HL-60 (cell line): ENCODE data around the gene LEF1.

ENCODE experiments used
- CTCF ChIP-seq: IDR thresholded peaks from one replicate; pipeline ENCODE4 v1.5.1; 2011; ENCODE audit warnings: low read length, control low read depth, inconsistent platforms; ENCODE audit not compliant: insufficient read depth
- GABPA ChIP-seq: IDR thresholded peaks from 2 replicates; pipeline ENCODE4 v1.6.1; 2012; ENCODE audit warnings: low read depth
- POLR2AphosphoS5 ChIP-seq: IDR thresholded peaks from 2 replicates; pipeline ENCODE4 v1.6.1; 2012; ENCODE audit warnings: low read depth
- TF ChIP-seq, protein P1 (sequence below): IDR thresholded peaks from 2 replicates; pipeline ENCODE4 v1.6.1; 2012; ENCODE audit warnings: low read depth; ENCODE audit not compliant: insufficient replicate concordance

DNA sequence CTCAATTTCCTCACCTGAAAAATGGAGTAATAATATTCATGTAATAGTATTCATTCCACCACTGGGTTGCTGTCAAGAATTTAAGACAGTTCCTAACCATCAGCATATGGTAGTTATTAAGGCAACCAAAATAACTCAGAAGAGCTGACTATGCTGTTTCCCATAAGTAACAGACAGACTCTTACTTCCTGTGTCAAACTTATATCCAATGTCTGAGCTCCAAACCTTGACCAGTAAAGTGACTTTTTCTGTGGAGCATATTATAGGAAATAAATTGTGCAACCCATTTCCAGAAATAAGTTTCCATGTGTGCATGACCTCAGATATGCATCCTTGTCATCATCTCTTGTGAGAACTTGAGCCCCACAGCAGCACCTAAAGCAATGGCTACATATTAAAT, 100.3 kb downstream of the LEF1 start:
- TF ChIP-seq CTCF (no peak), POLR2AphosphoS5 (no peak), GABPA (no peak)
- TF ChIP-seq, protein P1, sequence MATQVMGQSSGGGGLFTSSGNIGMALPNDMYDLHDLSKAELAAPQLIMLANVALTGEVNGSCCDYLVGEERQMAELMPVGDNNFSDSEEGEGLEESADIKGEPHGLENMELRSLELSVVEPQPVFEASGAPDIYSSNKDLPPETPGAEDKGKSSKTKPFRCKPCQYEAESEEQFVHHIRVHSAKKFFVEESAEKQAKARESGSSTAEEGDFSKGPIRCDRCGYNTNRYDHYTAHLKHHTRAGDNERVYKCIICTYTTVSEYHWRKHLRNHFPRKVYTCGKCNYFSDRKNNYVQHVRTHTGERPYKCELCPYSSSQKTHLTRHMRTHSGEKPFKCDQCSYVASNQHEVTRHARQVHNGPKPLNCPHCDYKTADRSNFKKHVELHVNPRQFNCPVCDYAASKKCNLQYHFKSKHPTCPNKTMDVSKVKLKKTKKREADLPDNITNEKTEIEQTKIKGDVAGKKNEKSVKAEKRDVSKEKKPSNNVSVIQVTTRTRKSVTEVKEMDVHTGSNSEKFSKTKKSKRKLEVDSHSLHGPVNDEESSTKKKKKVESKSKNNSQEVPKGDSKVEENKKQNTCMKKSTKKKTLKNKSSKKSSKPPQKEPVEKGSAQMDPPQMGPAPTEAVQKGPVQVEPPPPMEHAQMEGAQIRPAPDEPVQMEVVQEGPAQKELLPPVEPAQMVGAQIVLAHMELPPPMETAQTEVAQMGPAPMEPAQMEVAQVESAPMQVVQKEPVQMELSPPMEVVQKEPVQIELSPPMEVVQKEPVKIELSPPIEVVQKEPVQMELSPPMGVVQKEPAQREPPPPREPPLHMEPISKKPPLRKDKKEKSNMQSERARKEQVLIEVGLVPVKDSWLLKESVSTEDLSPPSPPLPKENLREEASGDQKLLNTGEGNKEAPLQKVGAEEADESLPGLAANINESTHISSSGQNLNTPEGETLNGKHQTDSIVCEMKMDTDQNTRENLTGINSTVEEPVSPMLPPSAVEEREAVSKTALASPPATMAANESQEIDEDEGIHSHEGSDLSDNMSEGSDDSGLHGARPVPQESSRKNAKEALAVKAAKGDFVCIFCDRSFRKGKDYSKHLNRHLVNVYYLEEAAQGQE, result no peak
